Suprapubic skin (tissue), 4 donors: ENCODE measurements around the gene SLC22A1. TPM values are rescaled to one million over a fixed set of nuclear protein-coding genes. Genes with fewer than 3 reads are reported as not detected.
"Not testable (repeated sequence)": the region's sequence is repeated elsewhere in the genome, so short reads cannot be mapped to it uniquely, and the experiment has no call there.

Source experiments
- DNase-seq, 2 donors: peaks; one replicate each; pipeline ENCODE4 v3.0.0-alpha.2; 2019; ENCODE audit warnings: low spot score in 2 of 2
- H3K27ac ChIP-seq: fragments of 200-600 bp; sonication (generic); one replicate; pipeline ENCODE4 v1.5.1; 2019
- H3K27me3 ChIP-seq: fragments of 200-600 bp; sonication (generic); one replicate; pipeline ENCODE4 v1.5.1; 2019
- H3K36me3 ChIP-seq: fragments of 200-600 bp; sonication (generic); one replicate; pipeline ENCODE4 v1.5.1; 2019
- H3K4me1 ChIP-seq: fragments of 200-600 bp; sonication (generic); one replicate; pipeline ENCODE4 v1.5.1; 2019
- H3K4me3 ChIP-seq: fragments of 200-600 bp; sonication (generic); one replicate; pipeline ENCODE4 v1.5.1; 2019; ENCODE audit warnings: mild to moderate bottlenecking
- H3K9me3 ChIP-seq: fragments of 200-600 bp; sonication (generic); one replicate; pipeline ENCODE4 v1.5.1; 2019
- CTCF ChIP-seq, 2 donors: fragments of 200-600 bp in 1 of 2; fragments of 450-650 bp in 1 of 2; sonication (generic) in 1 of 2; IDR thresholded peaks; one replicate each; pipeline ENCODE4 v1.5.1; 2016 to 2019; ENCODE audit warnings: antibody characterized with exemption in 2 of 2, mild to moderate bottlenecking in 1 of 2, moderate library complexity in 1 of 2
- EP300 ChIP-seq: sonication (generic); formaldehyde crosslinking; IDR thresholded peaks from one replicate; pipeline ENCODE4 v1.6.1; 2017; ENCODE audit warnings: antibody characterized with exemption
- POLR2A ChIP-seq, 2 donors: fragments of 450-650 bp; IDR thresholded peaks; one replicate each; pipeline ENCODE4 v1.6.1; 2017; ENCODE audit warnings: antibody characterized with exemption in 2 of 2, mild to moderate bottlenecking in 2 of 2, moderate library complexity in 2 of 2
- POLR2AphosphoS5 ChIP-seq, 3 donors: sonication (generic); formaldehyde crosslinking; IDR thresholded peaks; one replicate each; pipeline ENCODE4 v1.6.1; 2017; ENCODE audit warnings: antibody characterized with exemption in 3 of 3
- WGBS: methylation state at CpG from one replicate; pipeline ENCODE4 v1.1.5; 2018; 5-methylcytosine and 5-hydroxymethylcytosine counted together
- total RNA-seq, 4 donors: library from RNA; depleted of rRNA; stranded (reverse); fragments of >200 nt; gene quantifications; one replicate each; pipeline ENCODE4 v1.1.0, GENCODE V29; 2016

The SLC22A1 gene
- total RNA-seq, 4 donors from 2014 or later = 0.26 to 3.9 (median 3.3) TPM; not detected in 1

- DNase-seq = no peak
- Histone ChIP-seq H3K27ac (no peak overlapping the region), H3K9me3 (no peaks in the 10 kb centered on the region), H3K36me3 (peaks cover 98% of the 10 kb centered on the region), H3K4me3 (no peak overlapping the region), H3K4me1 (peaks cover 7% of the 10 kb centered on the region), H3K27me3 (no peaks in the 10 kb centered on the region)
- TF ChIP-seq POLR2A (IDR thresholded peaks at IDR 0.05) = no peak
- no peak for TF ChIP-seq POLR2AphosphoS5 (IDR thresholded peaks at IDR 0.05)
- TF ChIP-seq EP300 = no peak
- no peak for TF ChIP-seq CTCF (IDR thresholded peaks at IDR 0.05)
- 75% methylated on average over 21 of the region's 21 CpGs for WGBS
These were observed 32.7 kb upstream of the SLC22A1 start for GRCh38 chr6:160088784-160089533.

GRCh38 chr6:160089534-160089897 is 32.1 kb upstream of the SLC22A1 start:
- DNase-seq = no peak
- H3K27ac ChIP-seq = no peak overlapping the region
- H3K27me3 ChIP-seq = no peaks in the 10 kb centered on the region
- no peak overlapping the region for H3K4me3 ChIP-seq
- H3K4me1 ChIP-seq = peaks cover 7% of the 10 kb centered on the region
- peaks cover 98% of the 10 kb centered on the region for H3K36me3 ChIP-seq
- H3K9me3 ChIP-seq = no peaks in the 10 kb centered on the region
- TF ChIP-seq EP300 (no peak), POLR2AphosphoS5 (IDR thresholded peaks at IDR 0.05) (no peak), POLR2A (IDR thresholded peaks at IDR 0.05) (no peak), CTCF (IDR thresholded peaks at IDR 0.05) (no peak)
- 91% methylated on average over 7 of the region's 7 CpGs for WGBS

GRCh38 chr6:160090442-160091239 is 31.0 kb upstream of the SLC22A1 start:
- peaks cover 95% of the 10 kb centered on the region for H3K36me3 ChIP-seq
- not testable (repeated sequence) for DNase-seq, H3K9me3 ChIP-seq, H3K27me3 ChIP-seq, H3K27ac ChIP-seq, H3K4me3 ChIP-seq, H3K4me1 ChIP-seq
- WGBS = 96% methylated on average over 32 of the region's 32 CpGs

GRCh38 chr6:160092176-160092575 is 29.4 kb upstream of the SLC22A1 start:
- 97% methylated on average over 5 of the region's 6 CpGs for WGBS

GRCh38 chr6:160092602-160093001 is 29.0 kb upstream of the SLC22A1 start:
- peaks cover 95% of the 10 kb centered on the region for H3K36me3 ChIP-seq
- no peaks in the 10 kb centered on the region for H3K27me3 ChIP-seq
- H3K9me3 ChIP-seq = no peaks in the 10 kb centered on the region
- peaks cover 7% of the 10 kb centered on the region for H3K4me1 ChIP-seq
- no peak for DNase-seq
- WGBS = 83% methylated on average over 10 of the region's 10 CpGs
- TF ChIP-seq EP300 (no peak), POLR2AphosphoS5 (IDR thresholded peaks at IDR 0.05) (no peak), CTCF (IDR thresholded peaks at IDR 0.05) (no peak), POLR2A (IDR thresholded peaks at IDR 0.05) (no peak)
- H3K4me3 ChIP-seq = no peak overlapping the region
- H3K27ac ChIP-seq = no peak overlapping the region

More at GRCh38 chr6:160092176-160092575, 29.4 kb upstream of the SLC22A1 start:
- not testable (repeated sequence) for H3K4me1 ChIP-seq, H3K4me3 ChIP-seq, DNase-seq, H3K9me3 ChIP-seq, H3K27me3 ChIP-seq, H3K27ac ChIP-seq
- peaks cover 95% of the 10 kb centered on the region for H3K36me3 ChIP-seq

- no peak for DNase-seq
- H3K4me1 ChIP-seq = peaks cover 7% of the 10 kb centered on the region
- peaks cover 95% of the 10 kb centered on the region for H3K36me3 ChIP-seq
- no peaks in the 10 kb centered on the region for H3K27me3 ChIP-seq
- TF ChIP-seq POLR2A (IDR thresholded peaks at IDR 0.05) = no peak
- no peak for TF ChIP-seq CTCF (IDR thresholded peaks at IDR 0.05)
- no peak for TF ChIP-seq POLR2AphosphoS5 (IDR thresholded peaks at IDR 0.05)
- no peak for TF ChIP-seq EP300
- 89% methylated on average over 7 of the region's 7 CpGs for WGBS
- no peak overlapping the region for H3K4me3 ChIP-seq
- no peaks in the 10 kb centered on the region for H3K9me3 ChIP-seq
- H3K27ac ChIP-seq = no peak overlapping the region
These were observed 28.6 kb upstream of the SLC22A1 start for GRCh38 chr6:160093061-160093460.
